Nephron (organoid): ENCODE data around the gene TENM4.

Experiments used
- H3K27ac Mint-ChIP-seq, 3 experiments: 2 replicates each; pipeline ENCODE4 v1.8.0; 2020; ENCODE audit warnings: mixed read lengths in 3 of 3, mild to moderate bottlenecking in 2 of 3, moderate library complexity in 1 of 3
- H3K27me3 Mint-ChIP-seq: 2 replicates; pipeline ENCODE4 v1.8.0; 2021; ENCODE audit warnings: low read depth, mild to moderate bottlenecking, moderate library complexity, mixed read lengths
- H3K36me3 Mint-ChIP-seq: 2 replicates; pipeline ENCODE4 v1.8.0; 2020; ENCODE audit warnings: low read depth, mixed read lengths
- H3K4me1 Mint-ChIP-seq: 2 replicates; pipeline ENCODE4 v1.8.0; 2020; ENCODE audit warnings: mixed read lengths
- H3K4me3 Mint-ChIP-seq, 3 experiments: 2 replicates each; pipeline ENCODE4 v1.8.0; 2020; ENCODE audit warnings: mild to moderate bottlenecking in 3 of 3, mixed read lengths in 3 of 3, moderate library complexity in 2 of 3
- H3K9me3 Mint-ChIP-seq: 2 replicates; pipeline ENCODE4 v1.8.0; 2020; ENCODE audit warnings: mixed read lengths
- TF ChIP-seq, protein P1 (sequence below), 3 experiments: fragments of 200-600 bp; sonication (generic); IDR thresholded peaks; one replicate each; pipeline ENCODE4 v1.5.0; 2021; ENCODE audit warnings: antibody characterized with exemption in 3 of 3; ENCODE audit not compliant: unreplicated experiment in 3 of 3

Gene TENM4

DNA sequence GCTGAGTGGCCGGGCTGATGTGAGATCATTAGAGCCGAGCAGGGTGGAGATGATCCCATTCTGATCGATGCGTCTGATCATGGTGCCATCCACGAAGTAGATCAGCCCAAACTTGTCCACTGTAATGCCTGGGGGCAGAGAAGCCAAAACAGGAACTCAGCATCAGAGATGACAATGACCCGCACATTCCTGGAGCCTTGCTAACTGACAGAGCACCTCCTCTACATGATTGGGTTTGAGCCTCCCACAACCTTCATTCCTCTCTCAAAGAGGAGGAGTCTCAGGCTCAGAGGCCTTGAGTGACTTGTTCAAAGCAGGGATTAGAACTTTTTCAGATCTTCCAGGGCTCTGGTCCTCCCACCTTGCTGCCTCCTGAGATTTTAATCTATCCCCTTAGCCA lies 732.4 kb downstream of the TENM4 start:
- Mint-ChIP-seq H3K4me1 (no peaks in the 10 kb centered on the region), H3K4me3 (no peak overlapping the region), H3K36me3 (peaks cover 64% of the 10 kb centered on the region), H3K27me3 (no peaks in the 10 kb centered on the region), H3K9me3 (no peaks in the 10 kb centered on the region), H3K27ac (no peak overlapping the region)
- TF ChIP-seq, protein P1, sequence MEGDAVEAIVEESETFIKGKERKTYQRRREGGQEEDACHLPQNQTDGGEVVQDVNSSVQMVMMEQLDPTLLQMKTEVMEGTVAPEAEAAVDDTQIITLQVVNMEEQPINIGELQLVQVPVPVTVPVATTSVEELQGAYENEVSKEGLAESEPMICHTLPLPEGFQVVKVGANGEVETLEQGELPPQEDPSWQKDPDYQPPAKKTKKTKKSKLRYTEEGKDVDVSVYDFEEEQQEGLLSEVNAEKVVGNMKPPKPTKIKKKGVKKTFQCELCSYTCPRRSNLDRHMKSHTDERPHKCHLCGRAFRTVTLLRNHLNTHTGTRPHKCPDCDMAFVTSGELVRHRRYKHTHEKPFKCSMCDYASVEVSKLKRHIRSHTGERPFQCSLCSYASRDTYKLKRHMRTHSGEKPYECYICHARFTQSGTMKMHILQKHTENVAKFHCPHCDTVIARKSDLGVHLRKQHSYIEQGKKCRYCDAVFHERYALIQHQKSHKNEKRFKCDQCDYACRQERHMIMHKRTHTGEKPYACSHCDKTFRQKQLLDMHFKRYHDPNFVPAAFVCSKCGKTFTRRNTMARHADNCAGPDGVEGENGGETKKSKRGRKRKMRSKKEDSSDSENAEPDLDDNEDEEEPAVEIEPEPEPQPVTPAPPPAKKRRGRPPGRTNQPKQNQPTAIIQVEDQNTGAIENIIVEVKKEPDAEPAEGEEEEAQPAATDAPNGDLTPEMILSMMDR (IDR thresholded peaks at IDR 0.05; ENCODE audit: unreplicated experiment in 3 of 3) = no peak

- H3K4me1 Mint-ChIP-seq = no peaks in the 10 kb centered on the region
- H3K36me3 Mint-ChIP-seq = peaks cover 65% of the 10 kb centered on the region
- no peaks in the 10 kb centered on the region for H3K9me3 Mint-ChIP-seq
- no peak overlapping the region for H3K4me3 Mint-ChIP-seq
- no peak overlapping the region for H3K27ac Mint-ChIP-seq
- TF ChIP-seq, protein P1 (IDR thresholded peaks at IDR 0.05; ENCODE audit: unreplicated experiment in 3 of 3) = no peak
- H3K27me3 Mint-ChIP-seq = no peaks in the 10 kb centered on the region
Measured at GRCh38 chr11:78706551-78706950, 734.3 kb downstream of the TENM4 start.

DNA sequence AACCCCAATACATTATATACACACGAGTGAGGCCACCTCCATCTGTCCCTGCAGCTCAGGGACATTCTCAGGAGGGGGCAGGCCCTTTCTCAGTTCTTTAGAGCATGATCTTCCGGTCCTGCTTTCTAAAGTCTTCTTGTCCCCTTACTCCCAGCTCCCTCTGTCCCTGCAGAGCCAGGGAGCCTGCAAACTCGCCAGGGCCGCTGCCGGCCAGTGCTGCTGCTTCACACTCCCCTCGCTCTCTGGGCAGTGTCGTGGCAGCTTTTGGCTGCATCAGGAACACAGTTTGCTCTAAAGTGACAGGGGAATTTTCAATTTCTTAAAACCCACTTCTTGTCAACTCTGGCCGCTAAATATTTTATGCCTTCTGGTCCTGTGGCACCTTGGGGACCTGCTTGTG lies 736.0 kb downstream of the TENM4 start:
- Mint-ChIP-seq H3K27ac (no peak overlapping the region), H3K9me3 (no peaks in the 10 kb centered on the region), H3K36me3 (peaks cover 71% of the 10 kb centered on the region), H3K27me3 (no peaks in the 10 kb centered on the region), H3K4me3 (no peak overlapping the region), H3K4me1 (no peaks in the 10 kb centered on the region)
- TF ChIP-seq, protein P1 (IDR thresholded peaks at IDR 0.05; ENCODE audit: unreplicated experiment in 3 of 3) = no peak

DNA sequence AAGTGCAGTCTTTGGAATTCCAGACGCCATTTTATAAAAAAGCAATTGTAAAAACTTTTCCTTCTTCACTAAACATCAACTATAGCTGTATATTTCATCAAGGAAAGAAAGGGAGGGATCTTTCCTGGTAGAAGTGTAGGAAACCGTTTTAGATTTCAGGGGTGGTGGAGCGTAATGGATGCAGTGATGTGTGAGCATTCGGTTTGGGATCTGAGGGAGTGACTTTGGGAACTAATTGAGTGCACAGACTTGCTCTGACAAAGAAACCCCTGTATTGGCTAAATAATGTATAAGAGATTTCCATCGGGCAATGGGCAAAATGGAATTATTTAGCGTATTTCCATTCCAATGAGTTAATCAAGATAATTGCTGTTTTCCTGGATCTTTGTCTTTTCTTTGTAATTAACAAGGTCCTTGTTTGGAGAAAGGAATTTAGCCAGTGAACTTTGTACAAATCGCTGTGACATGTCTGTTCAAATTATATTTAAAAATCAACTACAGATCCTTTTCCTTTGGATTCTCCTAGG lies 741.2 kb downstream of the TENM4 start:
- peak overlapping the region in 1 of 3 experiments; percentile 26 for H3K27ac Mint-ChIP-seq
- no peaks in the 10 kb centered on the region for H3K27me3 Mint-ChIP-seq
- H3K9me3 Mint-ChIP-seq = no peaks in the 10 kb centered on the region
- H3K36me3 Mint-ChIP-seq = peaks cover 74% of the 10 kb centered on the region
- no peaks in the 10 kb centered on the region for H3K4me1 Mint-ChIP-seq
- TF ChIP-seq, protein P1 (IDR thresholded peaks at IDR 0.05; ENCODE audit: unreplicated experiment in 3 of 3) = no peak
- H3K4me3 Mint-ChIP-seq = no peak overlapping the region

GRCh38 chr11:78698612-78699011 lies 742.2 kb downstream of the TENM4 start:
- H3K27ac Mint-ChIP-seq = no peak overlapping the region
- TF ChIP-seq, protein P1 (IDR thresholded peaks at IDR 0.05; ENCODE audit: unreplicated experiment in 3 of 3) = no peak
- no peak overlapping the region for H3K4me3 Mint-ChIP-seq
- H3K36me3 Mint-ChIP-seq = peaks cover 77% of the 10 kb centered on the region
- H3K9me3 Mint-ChIP-seq = no peaks in the 10 kb centered on the region
- H3K27me3 Mint-ChIP-seq = no peaks in the 10 kb centered on the region
- H3K4me1 Mint-ChIP-seq = no peaks in the 10 kb centered on the region

DNA sequence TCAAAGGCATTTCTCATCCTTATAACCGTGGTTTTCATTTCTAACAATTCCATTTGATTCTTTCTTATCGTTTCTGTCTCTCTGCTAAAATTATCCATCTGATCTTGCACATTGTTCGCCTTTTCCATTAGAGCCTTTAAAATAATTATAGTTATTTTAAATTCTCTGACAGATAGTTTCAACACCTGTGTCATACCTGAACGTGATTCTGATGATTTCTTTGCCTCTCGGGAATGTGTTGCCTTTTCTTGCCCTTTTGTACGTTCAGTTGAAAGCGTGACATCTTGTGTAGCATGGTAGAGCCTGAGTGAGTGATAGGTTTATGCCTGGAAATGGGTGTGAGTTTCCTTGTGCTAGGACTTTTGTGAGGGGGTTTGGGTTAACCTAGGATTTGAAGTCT lies 744.7 kb downstream of the TENM4 start:
- TF ChIP-seq, protein P1 (IDR thresholded peaks at IDR 0.05; ENCODE audit: unreplicated experiment in 3 of 3) = no peak
- H3K9me3 Mint-ChIP-seq = no peaks in the 10 kb centered on the region
- H3K4me3 Mint-ChIP-seq = no peak overlapping the region
- H3K36me3 Mint-ChIP-seq = peaks cover 60% of the 10 kb centered on the region
- no peaks in the 10 kb centered on the region for H3K27me3 Mint-ChIP-seq
- H3K27ac Mint-ChIP-seq = no peak overlapping the region
- no peaks in the 10 kb centered on the region for H3K4me1 Mint-ChIP-seq
